ENCODE measurements around the gene MEIS1. TPM values are rescaled to one million over a fixed set of nuclear protein-coding genes. Genes with fewer than 3 reads are reported as not detected.
A peak's percentile ranks its signal among the peaks of the same experiment; 100 is the strongest.

Gene MEIS1
- total RNA-seq, 1 experiment from 2014 or later, result 0.66 TPM

- Histone ChIP-seq H3K79me1 (ENCODE audit: insufficient read depth, low read depth, low read length, poor library complexity, severe bottlenecking) (no peaks in the 10 kb centered on the region), H2AFZ (ENCODE audit: low read length) (no peak overlapping the region), H3K14ac (ENCODE audit: insufficient read depth, low read length) (no peak overlapping the region), H3K56ac (ENCODE audit: insufficient read length, low read depth, low read length) (no peak overlapping the region), H4K8ac (replicated peaks; ENCODE audit: insufficient read length, low read depth, low read length) (no peak overlapping the region), H2BK120ac (ENCODE audit: low read depth, low read length, poor library complexity, severe bottlenecking) (no peak overlapping the region), H3K79me2 (ENCODE audit: insufficient read depth, low read length) (no peaks in the 10 kb centered on the region), H3K23ac (ENCODE audit: insufficient read length, low read depth, low read length) (no peak overlapping the region), H3K4ac (ENCODE audit: low read depth, low read length) (no peak overlapping the region), H3K4me1 (ENCODE audit: insufficient read depth, low read length) (peaks cover 6% of the 10 kb centered on the region; the same call in 1 of the 2 replicates), H3K9me3 (ENCODE audit: control insufficient read depth, low read depth, low read length) (no peaks in the 10 kb centered on the region), H3K23me2 (ENCODE audit: insufficient read length, low read depth, low read length, poor library complexity, severe bottlenecking) (peaks cover 41% of the 10 kb centered on the region), H4K20me1 (ENCODE audit: control insufficient read depth, insufficient read depth, insufficient read length) (no peaks in the 10 kb centered on the region), H3K18ac (ENCODE audit: insufficient read length, low read depth, low read length) (no peak overlapping the region), H3K27ac (ENCODE audit: insufficient read length, low read depth, low read length) (no peak overlapping the region), H2BK5ac (ENCODE audit: insufficient read length, low read length) (no peak overlapping the region), H3K9ac (ENCODE audit: extremely low read depth, insufficient read length, low read length) (no peak overlapping the region), H2AK5ac (ENCODE audit: insufficient read length, low read length) (no peak overlapping the region), H4K91ac (ENCODE audit: insufficient read length, low read depth, low read length) (no peak overlapping the region), H3K27me3 (ENCODE audit: insufficient read depth, low read length) (peaks cover 68% of the 10 kb centered on the region), H2BK12ac (ENCODE audit: insufficient read length, low read depth, low read length) (no peak overlapping the region), H3T11ph (ENCODE audit: low read length) (no peak overlapping the region), H2BK20ac (ENCODE audit: low read depth, low read length, poor library complexity, severe bottlenecking) (no peak overlapping the region), H2BK15ac (ENCODE audit: low read depth, low read length) (no peak overlapping the region), H4K5ac (ENCODE audit: insufficient read length, low read depth, low read length) (no peak overlapping the region), H3K4me2 (ENCODE audit: insufficient read depth, insufficient read length, low read length) (peak overlapping the region; percentile 74)
- H3K27me3 Mint-ChIP-seq (ENCODE audit: low read depth), result peaks cover 4% of the 10 kb centered on the region
- peak overlapping the region in 1 of 2 experiments; percentile 82; a peak in 3 of 5 replicates for H3K4me3 Mint-ChIP-seq
- H3K36me3 Mint-ChIP-seq (ENCODE audit: insufficient read depth in 1 of 3, low read depth in 3 of 3), result no peaks in the 10 kb centered on the region; a peak in 1 of 7 replicates
- no CpG with 5 or more reads among the region's 10 CpGs for WGBS (ENCODE audit: extremely low coverage, insufficient read length, low lambda C conversion rate)
- H3K9me3 Mint-ChIP-seq, result peaks cover 0 to 10% of the 10 kb centered on the region in 2 experiments; a peak in 2 of 5 replicates
- peaks cover 36 to 45% of the 10 kb centered on the region in 2 experiments for H3K4me1 Mint-ChIP-seq
- TF ChIP-seq CTCF (conservative IDR thresholded peaks at IDR 0.05), result no peak
- no peak overlapping the region for H3K27ac Mint-ChIP-seq
- DNase-seq, result no peak
These were observed 143.8 kb downstream of the MEIS1 start for GRCh38 chr2:66578687-66579106.

Data from H9 (cell line).